HepG2 (cell line): ENCODE measurements around the gene AFDN. TPM values are rescaled to one million over a fixed set of nuclear protein-coding genes. Genes with fewer than 3 reads are reported as not detected.
A peak's percentile ranks its signal among the peaks of the same experiment; 100 is the strongest.

ENCODE experiments used
- SAFB2 ChIP-seq: sonication (generic); formaldehyde crosslinking; IDR thresholded peaks from 2 replicates; pipeline ENCODE4 v1.5.1; 2020; ENCODE audit warnings: missing genetic modification reagents, low read depth, mild to moderate bottlenecking, borderline replicate concordance
- ZNF687 ChIP-seq: sonication (generic); formaldehyde crosslinking; IDR thresholded peaks from 2 replicates; pipeline ENCODE4 v1.5.1; 2020; ENCODE audit warnings: mild to moderate bottlenecking, missing genetic modification reagents, moderate library complexity
- polyA plus RNA-seq, 8 experiments: library from polyadenylated mRNA; depleted of rRNA in 3 of 8; stranded (reverse) in 7 of 8; unstranded in 1 of 8; fragments of >200 nt; fragmentation: Illumina TruSeq in 4 of 8; extraction: Trizol in 4 of 8; gene quantifications; 2 replicates each; pipeline versions ENCODE4 v1.2.1 to v1.2.3, GENCODE V29; 2011 to 2016; ENCODE audit warnings: low read depth in 4 of 8, missing spikeins in 1 of 8, mixed read lengths in 1 of 8; ENCODE audit not compliant: insufficient read depth in 1 of 8
- total RNA-seq, 5 experiments: library from RNA; depleted of rRNA; stranded (reverse); fragments of >200 nt; fragmentation: Illumina TruSeq; extraction: Trizol; gene quantifications; 2 replicates each; pipeline ENCODE4 v1.2.3, GENCODE V29; 2016; ENCODE audit warnings: low read depth in 1 of 5
- TF ChIP-seq, protein P1 (sequence below), 2 experiments: fragments of 450-650 bp in 1 of 2; sonication (generic) in 1 of 2; formaldehyde crosslinking in 1 of 2; IDR thresholded peaks; 2 replicates each; pipeline versions ENCODE4 v1.6.1 to v1.8.0; 2016 to 2022; ENCODE audit warnings: antibody characterized with exemption in 1 of 2, mild to moderate bottlenecking in 1 of 2, missing genetic modification reagents in 1 of 2

Gene AFDN
- total and polyA plus RNA-seq, 2 of the 13 experiments (the other 11 are each of a cell fraction or from before 2014, with no cell fraction given): 136 to 151 TPM

GRCh38 chr6:167952512-167952859 is 125.8 kb downstream of the AFDN start (continued):
- TF ChIP-seq, protein P1, sequence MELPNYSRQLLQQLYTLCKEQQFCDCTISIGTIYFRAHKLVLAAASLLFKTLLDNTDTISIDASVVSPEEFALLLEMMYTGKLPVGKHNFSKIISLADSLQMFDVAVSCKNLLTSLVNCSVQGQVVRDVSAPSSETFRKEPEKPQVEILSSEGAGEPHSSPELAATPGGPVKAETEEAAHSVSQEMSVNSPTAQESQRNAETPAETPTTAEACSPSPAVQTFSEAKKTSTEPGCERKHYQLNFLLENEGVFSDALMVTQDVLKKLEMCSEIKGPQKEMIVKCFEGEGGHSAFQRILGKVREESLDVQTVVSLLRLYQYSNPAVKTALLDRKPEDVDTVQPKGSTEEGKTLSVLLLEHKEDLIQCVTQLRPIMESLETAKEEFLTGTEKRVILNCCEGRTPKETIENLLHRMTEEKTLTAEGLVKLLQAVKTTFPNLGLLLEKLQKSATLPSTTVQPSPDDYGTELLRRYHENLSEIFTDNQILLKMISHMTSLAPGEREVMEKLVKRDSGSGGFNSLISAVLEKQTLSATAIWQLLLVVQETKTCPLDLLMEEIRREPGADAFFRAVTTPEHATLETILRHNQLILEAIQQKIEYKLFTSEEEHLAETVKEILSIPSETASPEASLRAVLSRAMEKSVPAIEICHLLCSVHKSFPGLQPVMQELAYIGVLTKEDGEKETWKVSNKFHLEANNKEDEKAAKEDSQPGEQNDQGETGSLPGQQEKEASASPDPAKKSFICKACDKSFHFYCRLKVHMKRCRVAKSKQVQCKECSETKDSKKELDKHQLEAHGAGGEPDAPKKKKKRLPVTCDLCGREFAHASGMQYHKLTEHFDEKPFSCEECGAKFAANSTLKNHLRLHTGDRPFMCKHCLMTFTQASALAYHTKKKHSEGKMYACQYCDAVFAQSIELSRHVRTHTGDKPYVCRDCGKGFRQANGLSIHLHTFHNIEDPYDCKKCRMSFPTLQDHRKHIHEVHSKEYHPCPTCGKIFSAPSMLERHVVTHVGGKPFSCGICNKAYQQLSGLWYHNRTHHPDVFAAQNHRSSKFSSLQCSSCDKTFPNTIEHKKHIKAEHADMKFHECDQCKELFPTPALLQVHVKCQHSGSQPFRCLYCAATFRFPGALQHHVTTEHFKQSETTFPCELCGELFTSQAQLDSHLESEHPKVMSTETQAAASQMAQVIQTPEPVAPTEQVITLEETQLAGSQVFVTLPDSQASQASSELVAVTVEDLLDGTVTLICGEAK (IDR thresholded peaks at IDR 0.05): peak; percentile 88
- TF ChIP-seq, protein P1 (CRISPR knock-in tag; IDR thresholded peaks at IDR 0.05): peak; percentile 99
- TF ChIP-seq SAFB2 (CRISPR knock-in tag) (no peak), ZNF687 (CRISPR knock-in tag) (no peak)
- TF ChIP-seq, all 625 proteins: peak for 5
